Stimulated activated CD8-positive, alpha-beta memory T cell treated with anti-CD3 and anti-CD28 coated beads, Interleukin-4, amount 100 ng/mL, for 24 hours (primary cell): ENCODE data around the gene MSANTD2.
A peak's percentile ranks its signal among the peaks of the same experiment; 100 is the strongest.

Source experiments
- DNase-seq: peaks from one replicate; pipeline ENCODE4 v3.0.0-alpha.2; 2020; ENCODE audit warnings: low read depth

Gene MSANTD2

GRCh38 chr11:124800226-124800929, at the start of gene MSANTD2:
Gene MSANTD2 (minus strand): TSS chr11:124800406. CDS start chr11:124800380, 26 bp downstream.
- DNase-seq = peak; percentile 80

- no peak for DNase-seq
Measured at GRCh38 chr11:124846070-124846673, 46.0 kb upstream of the MSANTD2 start.

- no peak for DNase-seq
Measured at GRCh38 chr11:124844664-124845079, 44.5 kb upstream of the MSANTD2 start.

GRCh38 chr11:124843616-124843910, 43.4 kb upstream of the MSANTD2 start:
- no peak for DNase-seq

- DNase-seq = no peak
Measured at GRCh38 chr11:124842305-124842704, 42.1 kb upstream of the MSANTD2 start.

GRCh38 chr11:124841840-124842239, 41.6 kb upstream of the MSANTD2 start:
- no peak for DNase-seq

- DNase-seq = no peak
Measured at GRCh38 chr11:124841201-124841600, 41.0 kb upstream of the MSANTD2 start.

GRCh38 chr11:124840666-124841065, 40.5 kb upstream of the MSANTD2 start:
- no peak for DNase-seq

- DNase-seq = no peak
Measured at GRCh38 chr11:124839972-124840621, 39.9 kb upstream of the MSANTD2 start.

GRCh38 chr11:124839128-124839971, 39.1 kb upstream of the MSANTD2 start:
- no peak for DNase-seq

GRCh38 chr11:124838805-124839127, 38.6 kb upstream of the MSANTD2 start:
- DNase-seq = no peak

GRCh38 chr11:124837491-124837856, 37.3 kb upstream of the MSANTD2 start:
- DNase-seq = no peak

- DNase-seq = no peak
Measured at GRCh38 chr11:124835918-124836317, 35.7 kb upstream of the MSANTD2 start.

GRCh38 chr11:124834526-124835180, 34.4 kb upstream of the MSANTD2 start:
- DNase-seq = no peak

- DNase-seq = no peak
Measured at GRCh38 chr11:124832571-124832970, 32.4 kb upstream of the MSANTD2 start.

- no peak for DNase-seq
Measured at GRCh38 chr11:124831897-124832296, 31.7 kb upstream of the MSANTD2 start.

- no peak for DNase-seq
Measured at GRCh38 chr11:124830749-124831148, 30.5 kb upstream of the MSANTD2 start.

GRCh38 chr11:124829986-124830385, 29.8 kb upstream of the MSANTD2 start:
- DNase-seq = no peak

- DNase-seq = no peak
Measured at GRCh38 chr11:124825876-124826275, 25.7 kb upstream of the MSANTD2 start.

GRCh38 chr11:124823512-124824376, 23.5 kb upstream of the MSANTD2 start:
- no peak for DNase-seq

GRCh38 chr11:124821995-124822730, 22.0 kb upstream of the MSANTD2 start:
- no peak for DNase-seq
